A673 (cell line): ENCODE measurements around the gene OSGIN1. TPM values are rescaled to one million over a fixed set of nuclear protein-coding genes. Genes with fewer than 3 reads are reported as not detected.
A peak's percentile ranks its signal among the peaks of the same experiment; 100 is the strongest.

Source experiments
- BruUV-seq: library from RNA; stranded (reverse); fragments of 400-500 nt; replicated peaks from 2 replicates; lab custom pipeline; 2021; lab: Mats Ljungman, UMichigan
- CTCF ChIA-PET: fragments of 300-600 bp; sonication (Branson Sonifier 250); formaldehyde crosslinking; loops from one replicate; lab custom pipeline; 2022; ENCODE audit warnings: antibody characterized with exemption; lab: Charles Lee
- POLR2A ChIA-PET: fragments of 300-600 bp; sonication (Branson Sonifier 250); formaldehyde crosslinking; loops from one replicate; lab custom pipeline; 2022; ENCODE audit warnings: antibody characterized with exemption; ENCODE audit not compliant: low non-redundant PET; lab: Charles Lee
- DNase-seq: peaks from one replicate; pipeline ENCODE4 v3.0.0-alpha.2; 2015; ENCODE audit warnings: low spot score
- H3K27ac ChIP-seq: fragments of 200-600 bp; sonication (generic); 2 replicates; pipeline ENCODE4 v1.5.1; 2016; ENCODE audit warnings: mixed run types, low read depth, mild to moderate bottlenecking, mixed read lengths, antibody characterized with exemption, low read length; ENCODE audit not compliant: poor library complexity, severe bottlenecking
- H3K27me3 ChIP-seq: fragments of 200-600 bp; sonication (generic); replicated peaks from 2 replicates; pipeline ENCODE4 v1.6.1; 2017; ENCODE audit warnings: mixed run types, low read depth, mild to moderate bottlenecking, mixed read lengths, antibody characterized with exemption, low read length; ENCODE audit not compliant: insufficient read depth, poor library complexity
- H3K36me3 ChIP-seq: fragments of 200-600 bp; sonication (generic); 2 replicates; pipeline ENCODE4 v1.6.1; 2016; ENCODE audit warnings: mixed run types, mild to moderate bottlenecking, mixed read lengths, antibody characterized with exemption, low read length; ENCODE audit not compliant: insufficient read depth, poor library complexity, severe bottlenecking
- H3K4me1 ChIP-seq: fragments of 200-600 bp; sonication (generic); 2 replicates; pipeline ENCODE4 v1.6.1; 2017; ENCODE audit warnings: mixed run types, mild to moderate bottlenecking, mixed read lengths, antibody characterized with exemption, low read length; ENCODE audit not compliant: insufficient read depth, poor library complexity, severe bottlenecking
- H3K4me3 ChIP-seq: fragments of 200-600 bp; sonication (generic); 2 replicates; pipeline ENCODE4 v1.5.1; 2016; ENCODE audit warnings: low read depth, mixed run types, mild to moderate bottlenecking, mixed read lengths, low read length; ENCODE audit not compliant: poor library complexity, severe bottlenecking
- H3K9me3 ChIP-seq: fragments of 200-600 bp; sonication (generic); 2 replicates; pipeline ENCODE4 v1.6.1; 2016; ENCODE audit warnings: mixed run types, low read depth, mild to moderate bottlenecking, mixed read lengths, antibody characterized with exemption, low read length; ENCODE audit not compliant: poor library complexity, severe bottlenecking
- EZH2 ChIP-seq: fragments of 200-600 bp; sonication (generic); IDR thresholded peaks from 2 replicates; pipeline ENCODE4 v1.6.1; 2017; ENCODE audit warnings: borderline replicate concordance, low read depth, mild to moderate bottlenecking, mixed read lengths, antibody characterized with exemption, low read length; ENCODE audit not compliant: poor library complexity, severe bottlenecking
- intact Hi-C: fragments of 100-400 bp; cut with micrococcal nuclease; formaldehyde crosslinking; loops from one replicate; pipeline ENCODE4 v1.10.0; 2022; ENCODE audit not compliant: unreplicated experiment
- total RNA-seq: library from RNA; stranded (reverse); gene quantifications from 2 replicates; pipeline ENCODE4 v1.2.3, GENCODE V29; 2021
- TF ChIP-seq, protein P1 (sequence below): fragments of 300-800, 200-600 bp; sonication (generic); conservative IDR thresholded peaks from 2 replicates; pipeline ENCODE4 v1.5.1; 2017; ENCODE audit warnings: low read depth, mild to moderate bottlenecking, antibody characterized with exemption, low read length, moderate library complexity, mixed read lengths

Gene OSGIN1
- total RNA-seq, 1 experiment from 2014 or later, result 2.4 TPM

DNA sequence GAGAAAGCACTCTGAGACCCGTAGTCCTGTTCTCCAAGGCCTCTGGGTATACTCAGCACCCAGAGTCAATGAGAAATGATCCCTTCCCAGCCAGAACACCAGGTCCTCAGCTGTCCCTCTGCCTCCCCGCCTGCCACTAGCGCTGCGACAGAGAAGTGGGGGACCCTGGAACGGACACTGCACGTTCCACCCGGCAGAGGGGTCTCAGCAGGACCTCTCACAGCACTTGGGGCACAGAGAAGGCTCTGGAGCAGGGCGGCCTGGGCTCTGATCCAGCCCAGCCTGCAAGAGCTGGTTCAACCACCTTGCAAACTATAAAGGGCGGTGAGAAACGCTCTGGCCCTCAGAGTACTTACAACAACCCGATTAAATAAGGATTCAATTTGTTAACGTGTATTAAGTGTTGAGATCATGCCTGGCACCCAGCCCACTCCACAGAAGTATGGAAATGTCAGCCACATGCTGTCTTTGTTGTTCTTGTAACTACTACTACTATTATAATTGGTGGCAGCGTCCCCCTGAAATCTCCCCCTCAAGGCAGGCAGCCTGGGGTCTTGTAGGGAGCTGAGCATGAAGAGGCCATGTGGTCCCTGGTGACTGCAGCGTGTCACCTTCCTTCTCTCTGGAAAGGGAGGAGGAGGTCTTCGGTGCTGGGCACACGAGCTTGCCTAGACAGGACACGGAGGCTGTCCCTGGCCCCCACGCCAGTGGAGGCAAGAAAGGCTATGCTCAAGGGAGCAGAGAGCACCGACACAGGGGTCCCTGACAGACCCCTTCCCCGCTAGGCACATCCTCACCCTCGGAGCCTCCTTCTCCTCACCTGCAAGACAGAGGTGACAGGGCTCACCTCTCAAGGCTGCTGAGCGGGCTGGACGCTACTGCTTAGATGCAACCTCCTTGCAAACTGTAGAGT is 2.4 kb downstream of the OSGIN1 start:
- intact Hi-C loops, result loop anchor here (1.0 to 5.0 kb wide), 2 partner anchors 110 to 552 kb away; no protein-coding TSS in a partner anchor
- H3K27ac ChIP-seq, result no peak overlapping the region
- no TSS peak for BruUV-seq
- TF ChIP-seq EZH2, result no peak
- TF ChIP-seq, protein P1, sequence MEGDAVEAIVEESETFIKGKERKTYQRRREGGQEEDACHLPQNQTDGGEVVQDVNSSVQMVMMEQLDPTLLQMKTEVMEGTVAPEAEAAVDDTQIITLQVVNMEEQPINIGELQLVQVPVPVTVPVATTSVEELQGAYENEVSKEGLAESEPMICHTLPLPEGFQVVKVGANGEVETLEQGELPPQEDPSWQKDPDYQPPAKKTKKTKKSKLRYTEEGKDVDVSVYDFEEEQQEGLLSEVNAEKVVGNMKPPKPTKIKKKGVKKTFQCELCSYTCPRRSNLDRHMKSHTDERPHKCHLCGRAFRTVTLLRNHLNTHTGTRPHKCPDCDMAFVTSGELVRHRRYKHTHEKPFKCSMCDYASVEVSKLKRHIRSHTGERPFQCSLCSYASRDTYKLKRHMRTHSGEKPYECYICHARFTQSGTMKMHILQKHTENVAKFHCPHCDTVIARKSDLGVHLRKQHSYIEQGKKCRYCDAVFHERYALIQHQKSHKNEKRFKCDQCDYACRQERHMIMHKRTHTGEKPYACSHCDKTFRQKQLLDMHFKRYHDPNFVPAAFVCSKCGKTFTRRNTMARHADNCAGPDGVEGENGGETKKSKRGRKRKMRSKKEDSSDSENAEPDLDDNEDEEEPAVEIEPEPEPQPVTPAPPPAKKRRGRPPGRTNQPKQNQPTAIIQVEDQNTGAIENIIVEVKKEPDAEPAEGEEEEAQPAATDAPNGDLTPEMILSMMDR, result no peak
- ChIA-PET POLR2A (no interaction called here), CTCF (interaction anchor here (0.5 kb wide), 1 partner anchor 663 kb away, joined by 7 read pairs; no protein-coding TSS in a partner anchor)
- no peaks in the 10 kb centered on the region for H3K36me3 ChIP-seq
- peaks cover 22% of the 10 kb centered on the region for H3K4me1 ChIP-seq
- H3K27me3 ChIP-seq, result no peaks in the 10 kb centered on the region
- H3K9me3 ChIP-seq, result no peaks in the 10 kb centered on the region
- no peak overlapping the region for H3K4me3 ChIP-seq
- DNase-seq, result peak; percentile 61

DNA sequence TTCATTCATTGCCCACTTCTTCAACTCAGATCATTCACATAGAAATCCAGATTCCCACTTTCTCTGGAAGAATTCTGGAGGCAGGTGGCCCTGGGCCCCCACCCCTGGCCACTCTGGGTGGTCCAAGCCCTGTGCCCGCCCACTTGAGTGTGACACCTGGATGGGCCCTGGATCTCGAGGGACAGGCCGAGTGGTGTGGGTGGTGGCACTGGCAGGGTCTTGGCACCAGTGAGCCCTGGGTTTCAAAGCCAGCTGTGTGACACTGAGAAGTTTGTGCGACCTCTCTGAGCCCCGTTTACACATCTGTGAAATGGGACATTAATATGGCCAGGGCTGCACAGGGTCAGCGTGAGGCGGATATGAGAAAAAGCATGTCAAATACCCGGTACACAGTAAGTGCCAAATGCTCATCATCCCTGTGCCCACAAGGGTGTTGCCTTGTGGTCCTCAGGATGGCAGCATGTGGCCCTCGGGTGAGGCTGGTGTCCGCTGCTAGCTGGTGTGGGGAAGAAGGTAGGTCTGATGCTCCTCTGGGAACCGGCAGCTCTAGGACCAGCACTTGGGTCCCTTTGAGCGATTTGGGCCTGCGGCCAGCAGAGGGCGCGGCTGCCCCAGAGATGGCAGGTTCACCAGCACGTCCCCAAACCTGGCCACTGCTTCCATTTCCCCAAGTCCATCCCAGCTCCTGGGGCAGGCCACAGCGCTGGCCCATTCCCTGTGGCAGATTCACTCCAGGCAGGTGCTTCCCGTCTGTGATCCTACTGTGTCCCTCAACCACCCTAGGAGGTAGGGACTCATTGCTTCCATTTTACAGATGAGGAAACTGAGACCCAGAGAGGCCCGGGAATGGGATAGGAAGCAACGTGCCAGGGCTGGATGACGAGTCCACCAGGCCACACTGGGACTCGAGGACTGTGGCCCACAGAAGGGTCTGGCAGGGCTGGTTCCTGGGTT is 3.6 kb downstream of the OSGIN1 start:
- ChIA-PET CTCF (interaction anchor here (0.5 to 1.4 kb wide), 5 partner anchors 106 to 549 kb away, joined by 3 to 11 read pairs (median 5); no protein-coding TSS in a partner anchor), POLR2A (no interaction called here)
- H3K4me3 ChIP-seq, result no peak overlapping the region

More for the DNA sequence above, 3.6 kb downstream of the OSGIN1 start:
- Histone ChIP-seq H3K27ac (no peak overlapping the region), H3K36me3 (no peaks in the 10 kb centered on the region), H3K4me1 (peaks cover 22% of the 10 kb centered on the region), H3K9me3 (no peaks in the 10 kb centered on the region), H3K27me3 (no peaks in the 10 kb centered on the region)
- TF ChIP-seq, protein P1, result peak; percentile 89
- no peak for TF ChIP-seq EZH2
- no TSS peak for BruUV-seq
- intact Hi-C loops, result loop anchor here (1.0 to 5.0 kb wide), 2 partner anchors 109 to 551 kb away; no protein-coding TSS in a partner anchor
- DNase-seq, result peak; percentile 82
